Upper lobe of left lung (tissue), 6 donors: ENCODE data around the gene SLCO3A1. TPM values are rescaled to one million over a fixed set of nuclear protein-coding genes. Genes with fewer than 3 reads are reported as not detected.
A peak's percentile ranks its signal among the peaks of the same experiment; 100 is the strongest.

Experiments used
- ATAC-seq, 2 donors: fragments of 200-7000 bp; cut with Tn5 transposase; one replicate each; pipeline ENCODE4 v1.9.1; 2022; ENCODE audit warnings: mild to moderate bottlenecking in 2 of 2, moderate library complexity in 2 of 2; ENCODE audit not compliant: low FRiP score in 2 of 2
- DNase-seq, 2 donors: peaks; one replicate each; pipeline ENCODE4 v3.0.0-alpha.2; 2019 to 2020
- H3K27ac ChIP-seq, 4 donors: fragments of 200-600 bp; sonication (generic); one replicate each; pipeline ENCODE4 v1.5.1; 2016 to 2019
- H3K27me3 ChIP-seq, 4 donors: fragments of 200-600 bp; sonication (generic); one replicate each; pipeline ENCODE4 v1.5.1; 2017 to 2019
- H3K36me3 ChIP-seq, 4 donors: fragments of 200-600 bp; sonication (generic); one replicate each; pipeline ENCODE4 v1.5.1; 2016 to 2019
- H3K4me1 ChIP-seq, 4 donors: fragments of 200-600 bp; sonication (generic); one replicate each; pipeline ENCODE4 v1.5.1; 2018 to 2019
- H3K4me3 ChIP-seq, 4 donors: fragments of 200-600 bp; sonication (generic); one replicate each; pipeline ENCODE4 v1.5.1; 2017 to 2019; ENCODE audit warnings: mild to moderate bottlenecking in 2 of 4, moderate library complexity in 1 of 4
- H3K9me3 ChIP-seq, 4 donors: fragments of 200-600 bp; sonication (generic); one replicate each; pipeline ENCODE4 v1.5.1; 2018 to 2019
- CTCF ChIP-seq, 6 experiments: fragments of 450-650 bp in 4 of 6; fragments of 200-600 bp in 2 of 6; sonication (generic) in 2 of 6; IDR thresholded peaks; one replicate each; pipeline ENCODE4 v1.5.1; 2016 to 2019; ENCODE audit warnings: antibody characterized with exemption in 6 of 6
- EP300 ChIP-seq, 4 donors: sonication (generic); formaldehyde crosslinking; IDR thresholded peaks; one replicate each; pipeline ENCODE4 v1.5.1; 2017; ENCODE audit warnings: antibody characterized with exemption in 4 of 4, control low read depth in 2 of 4
- POLR2A ChIP-seq, 4 donors: fragments of 450-650 bp; IDR thresholded peaks; one replicate each; pipeline ENCODE4 v1.5.1; 2016 to 2017; ENCODE audit warnings: antibody characterized with exemption in 4 of 4, mild to moderate bottlenecking in 2 of 4
- POLR2AphosphoS5 ChIP-seq, 2 donors: sonication (generic); formaldehyde crosslinking; IDR thresholded peaks; one replicate each; pipeline ENCODE4 v1.5.1; 2017; ENCODE audit warnings: antibody characterized with exemption in 2 of 2
- WGBS, 2 donors: methylation state at CpG; one replicate each; pipeline ENCODE4 v1.1.5; 2017 to 2018; 5-methylcytosine and 5-hydroxymethylcytosine counted together
- total RNA-seq, 6 donors: library from RNA; depleted of rRNA in 4 of 6; stranded (reverse); fragments of >200 nt in 4 of 6; gene quantifications; one replicate each; pipeline versions ENCODE4 v1.1.0 to v1.2.1, GENCODE V29; 2016 to 2021
- donor health status: DM: no; HTN: no; CAD: no; lungs with moderate emphysema.
- donor health status: DM: no; HTN: yes; CAD: no; lungs with severe emphysema.

SLCO3A1 gene
- total RNA-seq, 6 donors from 2014 or later = 29.3 to 56.6 (median 46.7) TPM

GRCh38 chr15:92041371-92041770 is 187.9 kb downstream of the SLCO3A1 start:
- no peaks in the 10 kb centered on the region for H3K27me3 ChIP-seq
- no peak for ATAC-seq
- no peak overlapping the region for H3K4me3 ChIP-seq
- no peak for DNase-seq
- peaks cover 0 to 9% (median 0%) of the 10 kb centered on the region in 4 donors for H3K4me1 ChIP-seq
- H3K9me3 ChIP-seq = no peaks in the 10 kb centered on the region
- TF ChIP-seq EP300 (IDR thresholded peaks at IDR 0.05) (no peak), POLR2A (IDR thresholded peaks at IDR 0.05) (no peak), POLR2AphosphoS5 (IDR thresholded peaks at IDR 0.05) (no peak), CTCF (IDR thresholded peaks at IDR 0.05) (no peak)
- H3K27ac ChIP-seq = no peak overlapping the region
- 92 to 99% methylated on average over 4 of the region's 4 CpGs for WGBS, 2 donors
- H3K36me3 ChIP-seq = no peaks in the 10 kb centered on the region

- H3K4me3 ChIP-seq = no peak overlapping the region
- peaks cover 0 to 9% (median 0%) of the 10 kb centered on the region in 4 donors for H3K4me1 ChIP-seq
- WGBS, 2 donors = 93 to 96% methylated on average over 3 of the region's 3 CpGs
- H3K27ac ChIP-seq = no peak overlapping the region
- no peak for TF ChIP-seq CTCF (IDR thresholded peaks at IDR 0.05)
- no peak for TF ChIP-seq POLR2A (IDR thresholded peaks at IDR 0.05)
- no peak for TF ChIP-seq POLR2AphosphoS5 (IDR thresholded peaks at IDR 0.05)
- no peak for TF ChIP-seq EP300 (IDR thresholded peaks at IDR 0.05)
- ATAC-seq = no peak
- H3K36me3 ChIP-seq = no peaks in the 10 kb centered on the region
- no peaks in the 10 kb centered on the region for H3K9me3 ChIP-seq
- H3K27me3 ChIP-seq = no peaks in the 10 kb centered on the region
- DNase-seq = no peak
Measured at GRCh38 chr15:92043283-92043682, 189.8 kb downstream of the SLCO3A1 start.

- Histone ChIP-seq H3K36me3 (no peaks in the 10 kb centered on the region), H3K27ac (no peak overlapping the region), H3K4me1 (peaks cover 2 to 13% (median 4%) of the 10 kb centered on the region in 4 donors), H3K9me3 (no peaks in the 10 kb centered on the region), H3K4me3 (no peak overlapping the region), H3K27me3 (no peaks in the 10 kb centered on the region)
- TF ChIP-seq EP300 (IDR thresholded peaks at IDR 0.05) (no peak), POLR2A (IDR thresholded peaks at IDR 0.05) (no peak), CTCF (IDR thresholded peaks at IDR 0.05) (no peak), POLR2AphosphoS5 (IDR thresholded peaks at IDR 0.05) (no peak)
- WGBS, 2 donors = 76 to 78% methylated on average over 10 of the region's 10 CpGs
- no peak for ATAC-seq
- no peak for DNase-seq
Measured at GRCh38 chr15:92044203-92044909, 190.8 kb downstream of the SLCO3A1 start.

GRCh38 chr15:92047900-92048299 is 194.4 kb downstream of the SLCO3A1 start:
- Histone ChIP-seq H3K36me3 (no peaks in the 10 kb centered on the region), H3K4me3 (no peak overlapping the region), H3K9me3 (no peaks in the 10 kb centered on the region), H3K27me3 (no peaks in the 10 kb centered on the region), H3K4me1 (peaks cover 13 to 18% (median 15%) of the 10 kb centered on the region in 4 donors), H3K27ac (no peak overlapping the region)
- DNase-seq = no peak
- ATAC-seq = no peak
- no peak for TF ChIP-seq CTCF (IDR thresholded peaks at IDR 0.05)
- no peak for TF ChIP-seq EP300 (IDR thresholded peaks at IDR 0.05)
- TF ChIP-seq POLR2A (IDR thresholded peaks at IDR 0.05) = no peak
- TF ChIP-seq POLR2AphosphoS5 (IDR thresholded peaks at IDR 0.05) = no peak
- WGBS, 2 donors = 90 to 98% methylated on average over 3 to 4 of the region's 4 CpGs

GRCh38 chr15:92048739-92049138 is 195.2 kb downstream of the SLCO3A1 start:
- ATAC-seq = no peak
- DNase-seq = no peak

More at GRCh38 chr15:92048739-92049138, 195.2 kb downstream of the SLCO3A1 start:
- 88 to 94% methylated on average over 7 of the region's 7 CpGs for WGBS, 2 donors
- peaks cover 13 to 17% (median 15%) of the 10 kb centered on the region in 4 donors for H3K4me1 ChIP-seq
- TF ChIP-seq CTCF (IDR thresholded peaks at IDR 0.05) = no peak
- no peak for TF ChIP-seq POLR2AphosphoS5 (IDR thresholded peaks at IDR 0.05)
- TF ChIP-seq EP300 (IDR thresholded peaks at IDR 0.05) = no peak
- no peak for TF ChIP-seq POLR2A (IDR thresholded peaks at IDR 0.05)
- no peaks in the 10 kb centered on the region for H3K27me3 ChIP-seq
- peak overlapping the region in 1 of 4 donors; percentile 55 for H3K27ac ChIP-seq
- H3K4me3 ChIP-seq = no peak overlapping the region
- no peaks in the 10 kb centered on the region for H3K9me3 ChIP-seq
- H3K36me3 ChIP-seq = no peaks in the 10 kb centered on the region
